Hippocampal formation (tissue), 2 donors: ENCODE data around the gene ABCB8.

Experiments
- DNase-seq, 2 donors: peaks; one replicate each; lab custom pipeline; 2025; lab: John Stamatoyannopoulos, UW

ABCB8 gene

DNA sequence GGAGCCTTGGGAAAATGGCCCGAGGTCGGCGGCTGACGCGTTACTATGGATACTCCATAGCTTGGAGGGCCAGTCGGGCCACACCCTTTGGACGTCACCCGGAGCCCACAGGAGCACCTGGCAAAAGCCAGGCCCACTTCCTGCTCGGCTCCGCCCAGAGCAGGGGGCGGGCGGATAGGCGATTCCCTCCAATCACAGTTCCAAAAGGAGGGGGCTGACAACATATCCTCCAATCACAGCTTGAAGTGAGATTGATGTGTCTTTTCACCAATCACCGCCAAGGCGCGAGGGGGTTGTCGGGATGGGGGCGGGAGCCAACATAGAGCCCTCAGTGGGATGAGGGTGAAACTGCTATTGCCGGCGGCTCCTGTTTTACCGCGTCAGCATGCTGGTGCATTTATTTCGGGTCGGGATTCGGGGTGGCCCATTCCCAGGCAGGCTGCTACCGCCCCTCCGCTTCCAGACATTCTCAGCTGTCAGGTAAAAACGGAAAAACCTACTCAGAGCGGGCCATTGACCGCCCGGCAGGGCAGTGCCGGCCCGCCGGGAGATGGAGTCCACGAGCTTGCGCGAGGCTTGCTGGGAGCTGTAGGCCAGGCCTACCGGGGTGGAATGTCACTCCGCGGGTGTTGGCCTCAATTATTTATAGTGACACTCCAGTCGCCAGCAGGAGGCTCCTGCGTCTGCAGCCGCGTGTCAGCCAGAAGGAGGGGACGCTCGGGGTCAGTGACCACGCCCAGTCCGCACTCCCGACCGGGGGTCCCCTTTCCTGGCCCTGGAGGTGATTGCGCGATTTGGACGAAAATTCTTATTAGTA, at the start of gene ABCB8:
Gene ABCB8 (plus strand): TSS at position 320 of the 817 bp plus-strand sequence. CDS start 66 bp downstream, at position 386.
- DNase-seq, result peak; percentile 95 to 96

DNA sequence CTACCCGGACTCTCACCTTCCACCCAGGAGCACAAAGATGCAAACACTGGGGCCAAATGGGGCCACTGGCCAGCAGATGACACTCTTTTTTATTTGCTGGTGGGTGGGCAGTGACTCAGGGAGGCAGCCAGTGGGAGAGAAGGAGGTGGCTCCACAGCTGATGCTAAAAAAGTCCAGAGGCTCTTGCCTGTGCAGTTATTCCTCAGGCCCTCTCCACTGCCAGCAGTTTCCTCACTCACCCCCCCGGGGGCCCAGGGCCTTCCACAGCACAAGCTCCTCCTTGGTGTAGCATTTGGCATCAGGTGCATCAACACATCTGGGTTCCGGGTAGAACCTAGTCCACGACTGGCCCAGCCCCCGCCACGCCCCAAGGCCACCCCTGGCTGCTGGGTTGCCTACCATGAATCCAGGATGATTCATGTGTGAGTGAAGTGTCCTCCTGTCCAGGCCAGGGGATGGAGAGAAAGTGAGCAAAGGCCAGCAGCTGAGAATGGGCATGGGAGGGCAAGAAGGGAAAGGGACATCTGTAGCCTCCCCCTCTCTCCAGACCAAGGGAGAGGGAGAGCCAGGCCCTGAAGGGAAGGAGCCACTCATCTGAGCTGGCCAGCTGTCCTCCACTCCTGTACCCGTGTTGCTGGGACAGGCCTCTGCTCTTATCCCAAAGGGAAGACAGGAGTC, 48.4 kb upstream of the ABCB8 start:
- DNase-seq, result no peak

DNA sequence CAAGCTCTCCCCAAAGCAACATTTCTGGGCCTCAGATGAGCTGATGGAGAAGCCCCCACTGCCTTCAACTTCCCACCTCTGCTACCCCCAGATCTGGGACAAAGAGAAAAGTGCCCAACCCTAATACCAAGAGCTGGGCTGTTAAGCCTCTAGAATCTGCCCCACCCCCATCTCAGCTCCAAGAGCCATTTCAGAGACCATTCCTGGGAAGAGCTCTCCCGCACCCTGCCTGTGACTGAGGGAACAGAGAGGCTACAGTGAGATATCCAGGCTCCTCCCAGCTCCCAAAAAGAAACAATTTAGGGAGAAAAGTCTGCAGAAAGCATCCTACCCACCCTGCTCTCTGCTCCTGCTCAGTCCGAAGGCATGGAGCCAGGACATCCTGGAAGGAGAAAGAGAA, 47.6 kb upstream of the ABCB8 start:
- no peak for DNase-seq

- no peak for DNase-seq
Measured at GRCh38 chr7:150981644-150982043, 46.6 kb upstream of the ABCB8 start.

GRCh38 chr7:150982351-150982750, 45.9 kb upstream of the ABCB8 start:
- peak; percentile 56 to 89 for DNase-seq

GRCh38 chr7:150983893-150984368, 44.3 kb upstream of the ABCB8 start:
- no peak for DNase-seq

GRCh38 chr7:150986099-150986512, 42.1 kb upstream of the ABCB8 start:
- DNase-seq, result peak; percentile 29 to 36

- DNase-seq, result no peak
Measured at GRCh38 chr7:150986556-150986955, 41.7 kb upstream of the ABCB8 start.

GRCh38 chr7:150988230-150989226, 39.7 kb upstream of the ABCB8 start:
- DNase-seq, result peak; percentile 27 to 53

DNA sequence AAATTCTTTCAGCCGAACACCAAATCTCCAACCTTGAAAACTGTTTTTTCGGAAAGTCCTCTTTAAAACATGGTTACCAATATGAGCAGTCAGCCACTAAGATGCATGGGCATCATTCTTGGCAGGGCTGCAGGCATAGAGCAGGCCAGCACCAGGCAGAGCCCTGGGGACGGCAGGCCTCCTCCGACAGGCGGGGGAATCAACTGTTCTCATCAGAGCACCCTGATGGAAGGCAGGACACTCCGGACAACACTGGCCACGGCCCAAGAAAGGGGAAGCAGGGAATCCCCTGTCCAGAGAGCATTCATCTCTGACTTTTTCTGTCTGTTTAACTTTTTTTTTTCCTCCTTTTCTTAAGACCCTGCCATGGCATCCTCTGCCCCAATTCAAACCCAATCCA, 38.8 kb upstream of the ABCB8 start:
- no peak for DNase-seq

DNA sequence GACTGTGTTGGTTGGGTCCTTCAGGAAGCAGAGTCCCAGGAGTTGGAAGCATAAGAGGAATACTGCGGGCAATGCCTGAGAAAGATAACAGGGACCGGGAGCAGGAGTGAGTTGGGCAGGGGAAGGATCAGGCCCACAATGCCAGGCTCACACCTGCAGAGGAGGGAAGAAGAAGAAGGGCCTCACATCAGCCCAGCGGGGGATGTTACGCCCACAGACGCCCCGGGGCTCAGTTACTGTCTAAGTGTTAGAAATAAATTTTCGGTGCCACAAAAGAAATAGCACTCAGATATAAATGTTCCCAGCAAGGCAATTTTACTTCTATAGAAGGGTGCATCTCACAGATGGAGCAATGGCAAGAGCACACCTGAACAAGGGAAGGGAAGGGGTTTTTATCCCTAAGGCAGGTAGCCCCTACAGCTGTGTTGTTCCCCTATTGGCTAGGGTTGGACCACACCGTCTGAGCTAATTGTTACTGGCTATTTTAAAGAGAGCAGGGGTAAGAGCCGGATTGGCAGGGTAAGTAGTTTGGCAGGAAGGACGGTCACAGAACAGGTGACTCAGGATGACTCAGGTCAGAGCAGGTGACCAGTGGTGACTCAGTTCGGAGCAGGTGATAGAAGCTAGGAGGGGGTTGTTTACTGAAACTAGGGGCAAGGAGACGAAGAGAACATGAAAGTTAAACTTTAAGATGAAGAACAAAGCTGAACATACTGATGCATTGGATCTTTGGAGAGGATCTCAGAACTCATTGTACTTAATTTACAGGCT, 37.6 kb upstream of the ABCB8 start, which contains the start of gene NOS3:
Gene NOS3 (plus strand): TSS at position 602 of the 771 bp plus-strand sequence. CDS start 2,787 bp downstream, outside the sequence.
- no peak for DNase-seq

DNA sequence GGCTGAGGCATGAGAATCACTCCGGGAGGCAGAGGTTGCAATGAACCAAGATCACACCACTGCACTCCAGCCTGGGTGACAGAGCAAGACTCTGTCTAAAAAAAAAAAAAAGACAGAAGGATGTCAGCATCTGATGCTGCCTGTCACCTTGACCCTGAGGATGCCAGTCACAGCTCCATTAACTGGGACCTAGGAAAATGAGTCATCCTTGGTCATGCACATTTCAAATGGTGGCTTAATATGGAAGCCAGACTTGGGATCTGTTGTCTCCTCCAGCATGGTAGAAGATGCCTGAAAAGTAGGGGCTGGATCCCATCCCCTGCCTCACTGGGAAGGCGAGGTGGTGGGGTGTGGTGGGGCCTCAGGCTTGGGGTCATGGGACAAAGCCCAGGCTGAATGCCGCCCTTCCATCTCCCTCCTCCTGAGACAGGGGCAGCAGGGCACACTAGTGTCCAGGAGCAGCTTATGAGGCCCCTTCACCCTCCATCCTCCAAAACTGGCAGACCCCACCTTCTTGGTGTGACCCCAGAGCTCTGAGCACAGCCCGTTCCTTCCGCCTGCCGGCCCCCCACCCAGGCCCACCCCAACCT, 36.1 kb upstream of the ABCB8 start:
- DNase-seq, result no peak

DNA sequence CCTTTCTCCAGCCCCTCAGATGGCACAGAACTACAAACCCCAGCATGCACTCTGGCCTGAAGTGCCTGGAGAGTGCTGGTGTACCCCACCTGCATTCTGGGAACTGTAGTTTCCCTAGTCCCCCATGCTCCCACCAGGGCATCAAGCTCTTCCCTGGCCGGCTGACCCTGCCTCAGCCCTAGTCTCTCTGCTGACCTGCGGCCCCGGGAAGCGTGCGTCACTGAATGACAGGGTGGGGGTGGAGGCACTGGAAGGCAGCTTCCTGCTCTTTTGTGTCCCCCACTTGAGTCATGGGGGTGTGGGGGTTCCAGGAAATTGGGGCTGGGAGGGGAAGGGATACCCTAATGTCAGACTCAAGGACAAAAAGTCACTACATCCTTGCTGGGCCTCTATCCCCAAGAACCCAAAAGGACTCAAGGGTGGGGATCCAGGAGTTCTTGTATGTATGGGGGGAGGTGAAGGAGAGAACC, 35.4 kb upstream of the ABCB8 start:
- no peak for DNase-seq

GRCh38 chr7:150993511-150993910, 34.7 kb upstream of the ABCB8 start:
- no peak for DNase-seq

DNA sequence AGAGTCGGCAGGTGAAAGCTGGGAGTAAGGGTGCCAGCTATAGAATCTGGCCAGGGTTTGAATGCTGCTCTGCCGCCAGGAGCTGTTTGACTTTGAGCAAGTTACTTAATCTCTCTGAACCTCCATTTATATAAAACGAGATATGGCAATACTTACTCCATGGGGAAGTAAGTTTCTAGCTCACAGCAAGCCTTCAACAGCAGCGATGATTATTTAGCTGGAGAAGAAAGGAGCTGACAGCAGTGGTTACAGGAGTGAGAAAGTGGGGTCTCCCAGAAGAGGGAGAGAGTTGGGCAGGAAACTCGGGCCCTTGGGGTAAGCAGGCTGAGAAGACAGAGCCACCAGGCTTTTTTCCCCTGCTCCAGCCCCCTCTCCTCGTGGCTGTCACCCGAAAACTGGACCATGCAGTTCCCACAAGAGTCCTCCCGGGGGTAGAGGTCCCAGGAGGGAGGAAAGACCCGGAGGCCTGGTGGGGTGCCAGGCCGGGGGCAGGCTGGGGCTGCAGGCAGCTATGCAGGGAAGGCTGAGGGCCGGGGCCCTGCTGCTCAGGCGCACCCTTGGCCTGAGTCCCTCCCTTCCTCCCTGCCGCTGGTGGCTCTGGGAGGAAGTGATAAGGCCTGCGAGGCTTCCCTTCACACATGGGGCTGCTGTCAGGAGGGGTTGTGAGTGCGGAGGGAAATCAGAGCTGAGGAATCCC, 34.0 kb upstream of the ABCB8 start:
- no peak for DNase-seq

DNA sequence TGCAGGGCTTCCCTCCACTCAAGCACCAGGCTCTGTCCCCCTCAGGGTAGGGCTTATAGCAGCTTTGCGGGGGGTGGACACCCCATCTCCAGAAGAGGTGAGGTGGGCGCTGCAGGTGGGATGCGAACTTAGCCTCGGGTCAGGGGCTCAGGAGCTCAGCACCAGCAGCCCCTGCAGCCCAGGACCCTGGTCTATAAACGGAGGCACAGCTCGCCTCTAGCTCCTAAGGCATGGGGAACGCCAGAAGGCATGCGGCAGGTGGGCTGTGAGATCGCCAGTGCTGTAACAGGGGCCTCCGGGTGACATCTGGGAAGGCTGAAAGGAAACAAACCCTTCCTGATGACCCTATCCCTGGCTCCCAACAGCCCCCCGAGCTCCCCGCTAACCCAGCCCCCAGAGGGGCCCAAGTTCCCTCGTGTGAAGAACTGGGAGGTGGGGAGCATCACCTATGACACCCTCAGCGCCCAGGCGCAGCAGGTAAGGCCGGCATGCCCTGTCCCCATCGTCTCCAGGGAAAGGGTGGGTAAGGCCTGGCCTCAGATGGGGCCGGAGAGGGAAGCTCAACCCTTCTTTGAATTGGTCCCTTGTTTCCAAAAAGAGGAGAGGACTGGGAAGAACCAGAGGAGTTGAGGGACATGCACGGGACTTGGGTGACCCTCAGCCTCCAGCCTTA, 33.3 kb upstream of the ABCB8 start:
- DNase-seq, result no peak

GRCh38 chr7:150996376-150997074, 31.7 kb upstream of the ABCB8 start:
- no peak for DNase-seq

- no peak for DNase-seq
Measured at GRCh38 chr7:150997075-150997511, 31.2 kb upstream of the ABCB8 start.

- DNase-seq, result no peak
Measured at GRCh38 chr7:150997817-150998216, 30.4 kb upstream of the ABCB8 start.
